ENCODE data around the gene EPHB2.

The EPHB2 gene

DNA sequence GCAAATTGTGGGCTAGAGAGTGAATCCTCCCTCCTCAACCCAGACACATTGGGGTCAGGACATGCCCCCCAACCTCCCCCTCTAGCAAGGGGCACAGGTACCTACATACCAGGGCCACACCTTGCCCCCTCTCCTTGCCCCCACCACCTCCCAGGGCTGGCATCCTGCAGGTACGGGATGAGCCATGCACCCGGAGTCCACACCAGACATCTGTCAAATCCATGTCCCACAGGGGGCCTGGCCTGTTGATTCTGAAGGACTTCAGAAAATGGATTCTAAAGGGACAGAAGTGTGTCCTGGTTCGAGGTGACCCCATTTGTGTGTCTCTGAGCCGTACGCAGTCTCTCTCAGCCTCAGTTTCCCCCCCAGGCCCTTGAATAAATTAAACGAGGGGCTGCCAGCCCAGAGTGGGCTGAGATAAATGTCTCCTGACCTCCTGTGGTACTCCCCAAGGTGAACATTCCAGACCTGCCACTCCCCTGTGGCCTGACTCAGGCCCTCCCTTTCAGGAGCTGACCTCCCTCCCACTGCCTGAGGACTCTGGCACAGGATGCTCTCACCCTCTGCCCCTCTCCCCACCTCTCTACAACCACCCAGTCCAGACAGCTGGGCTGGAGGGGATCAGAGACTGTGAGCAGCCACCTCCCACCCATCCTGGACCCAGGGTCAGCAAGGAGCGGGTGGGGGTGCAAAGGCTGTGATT, 94.5 kb downstream of the EPHB2 start:
- DNase-seq: no peak

- no peak for DNase-seq
Measured at GRCh38 chr1:22805672-22806038, 95.0 kb downstream of the EPHB2 start.

GRCh38 chr1:22806584-22806983, 95.9 kb downstream of the EPHB2 start:
- no peak for DNase-seq

GRCh38 chr1:22807340-22807739, 96.7 kb downstream of the EPHB2 start:
- no peak for DNase-seq

- no peak for DNase-seq
Measured at GRCh38 chr1:22808186-22808675, 97.6 kb downstream of the EPHB2 start.

- no peak for DNase-seq
Measured at GRCh38 chr1:22808676-22809483, 98.2 kb downstream of the EPHB2 start.

- DNase-seq: no peak
Measured at GRCh38 chr1:22809783-22810182, 99.1 kb downstream of the EPHB2 start.

DNA sequence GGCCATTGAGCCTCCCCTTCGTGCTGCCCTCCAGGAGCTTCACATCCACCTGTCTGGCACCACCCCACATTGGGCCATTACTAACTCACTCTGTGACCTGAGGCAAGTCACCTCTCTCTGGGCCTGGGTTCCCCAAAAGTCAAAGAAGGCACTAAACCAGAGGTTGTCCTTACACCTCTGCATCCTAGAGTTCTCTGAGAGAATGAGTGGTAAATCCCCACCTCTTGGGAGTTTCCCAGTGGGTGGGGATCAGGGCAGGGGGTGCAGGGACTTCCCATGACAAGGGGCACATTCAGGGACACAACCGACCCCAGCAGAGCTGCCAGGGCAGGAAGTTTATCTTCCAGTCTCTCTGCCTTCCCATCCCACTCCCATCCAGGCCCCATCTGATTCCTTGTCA, 99.7 kb downstream of the EPHB2 start:
- no peak for DNase-seq

DNA sequence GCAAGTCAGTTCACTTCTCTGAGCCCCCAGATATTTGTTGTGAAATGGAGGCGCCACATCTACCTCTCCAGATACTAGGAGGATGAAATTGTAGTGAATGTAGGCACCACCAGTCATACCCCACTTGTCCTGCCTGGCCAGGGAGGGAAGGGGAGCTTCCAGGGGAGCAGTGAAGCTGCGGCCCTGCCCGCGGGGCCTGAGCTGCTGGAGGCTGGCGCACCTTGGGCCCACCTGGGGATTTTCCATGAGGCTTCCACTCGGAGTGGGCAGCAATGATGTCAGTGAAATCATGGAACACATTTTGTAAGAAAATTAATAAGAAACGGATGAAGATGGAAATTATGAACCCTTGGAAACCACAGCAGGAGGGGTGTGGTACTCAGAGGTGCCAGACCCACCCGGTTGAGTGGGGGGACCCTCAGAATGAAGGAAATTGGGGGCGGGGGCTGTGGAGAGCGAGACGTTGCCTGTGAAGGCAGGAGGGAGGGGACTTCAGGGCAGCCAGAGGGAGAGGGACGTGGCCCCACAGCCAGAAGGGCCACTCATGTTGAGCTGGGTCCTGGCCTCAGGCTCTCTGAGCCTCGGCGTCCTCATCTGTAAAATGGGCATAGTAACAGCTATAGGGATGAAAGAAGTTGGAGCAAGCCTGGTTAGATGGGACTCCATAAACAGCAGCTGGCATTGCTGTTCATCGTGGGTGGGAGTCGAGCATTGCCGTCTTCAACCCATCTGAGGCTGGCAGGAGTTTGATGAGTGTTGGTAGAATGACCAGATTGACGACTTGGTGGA, 101.6 kb downstream of the EPHB2 start:
- DNase-seq: no peak

GRCh38 chr1:22812993-22813790, 102.6 kb downstream of the EPHB2 start:
- DNase-seq: no peak

DNA sequence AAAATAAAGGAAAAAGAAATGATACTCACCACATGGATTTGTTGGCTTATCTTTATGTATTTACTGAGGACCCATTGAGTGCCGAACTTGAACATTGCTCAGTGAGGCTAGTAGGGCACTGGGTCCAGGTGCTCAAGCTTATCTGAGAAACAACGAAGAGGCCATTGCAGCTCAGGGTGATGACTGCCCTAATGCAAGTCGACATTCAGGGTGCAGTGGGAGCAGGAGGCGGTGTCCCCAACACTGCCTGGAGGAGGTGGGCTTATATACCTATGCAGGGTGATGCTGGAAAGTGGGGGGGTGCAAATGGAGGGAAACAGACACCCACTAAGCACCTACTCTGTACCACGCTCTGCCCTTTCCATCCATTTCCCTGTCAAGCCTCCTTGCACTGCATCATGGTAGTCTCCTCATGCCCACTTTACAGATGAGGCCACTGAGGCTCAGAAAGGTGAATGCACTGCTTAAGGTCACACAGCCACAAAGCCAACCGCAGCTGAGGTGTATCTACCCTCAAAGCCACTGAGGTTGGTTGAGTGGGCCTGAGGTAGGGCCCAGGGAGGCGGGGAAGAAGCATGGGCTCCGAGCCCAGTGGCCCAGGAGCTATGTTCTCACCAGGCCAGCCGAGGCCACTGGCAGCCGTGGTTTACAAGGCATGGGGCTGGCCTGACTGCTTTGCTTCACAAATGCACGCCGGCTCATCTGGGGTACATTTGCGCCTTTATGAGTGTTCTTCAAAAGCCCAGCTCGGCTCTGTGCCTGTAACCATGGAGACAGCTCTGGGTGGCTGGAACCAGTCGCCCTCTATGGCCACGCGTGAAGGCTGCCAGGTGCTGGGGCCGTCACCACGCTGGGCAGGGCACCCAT, 103.8 kb downstream of the EPHB2 start:
- DNase-seq: no peak

DNA sequence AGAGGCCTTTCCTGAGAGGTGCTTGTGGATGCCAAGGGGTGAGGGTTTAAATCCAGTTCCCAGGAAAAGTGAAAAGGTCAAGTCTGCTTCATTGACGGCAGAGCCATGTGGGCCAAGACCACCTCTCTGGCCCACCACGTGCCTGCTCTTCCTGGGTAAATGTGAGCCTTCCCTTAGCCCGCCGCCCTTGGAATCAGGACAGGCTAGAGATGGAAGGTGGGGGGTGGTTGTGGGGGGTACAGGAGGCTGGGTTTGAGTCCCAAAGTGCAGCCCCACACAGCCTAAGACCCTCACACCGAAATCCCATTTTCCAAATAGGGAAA, 104.4 kb downstream of the EPHB2 start:
- no peak for DNase-seq

GRCh38 chr1:22815421-22816066, 104.9 kb downstream of the EPHB2 start:
- DNase-seq: no peak

GRCh38 chr1:22816067-22816775, 105.6 kb downstream of the EPHB2 start:
- DNase-seq: no peak

DNA sequence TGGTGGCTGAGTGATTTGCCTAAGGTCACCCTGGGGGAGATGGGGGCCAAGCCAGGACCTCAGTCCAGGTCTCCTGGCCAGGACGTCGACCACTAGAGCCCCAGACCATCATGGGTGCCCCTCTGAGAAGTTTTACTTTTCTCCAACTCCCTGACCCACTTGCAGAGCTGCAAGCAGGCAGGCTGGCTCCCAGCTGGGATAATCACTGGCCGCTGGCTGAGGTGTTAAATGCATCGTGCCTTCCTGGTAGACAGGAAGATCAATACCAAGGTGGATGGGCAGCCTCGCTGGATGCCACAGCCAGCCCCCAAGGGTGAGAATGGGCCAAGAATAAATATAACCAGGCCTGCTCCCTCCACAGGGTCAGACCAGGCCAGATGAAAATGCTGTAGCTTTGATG, 106.2 kb downstream of the EPHB2 start:
- no peak for DNase-seq

DNA sequence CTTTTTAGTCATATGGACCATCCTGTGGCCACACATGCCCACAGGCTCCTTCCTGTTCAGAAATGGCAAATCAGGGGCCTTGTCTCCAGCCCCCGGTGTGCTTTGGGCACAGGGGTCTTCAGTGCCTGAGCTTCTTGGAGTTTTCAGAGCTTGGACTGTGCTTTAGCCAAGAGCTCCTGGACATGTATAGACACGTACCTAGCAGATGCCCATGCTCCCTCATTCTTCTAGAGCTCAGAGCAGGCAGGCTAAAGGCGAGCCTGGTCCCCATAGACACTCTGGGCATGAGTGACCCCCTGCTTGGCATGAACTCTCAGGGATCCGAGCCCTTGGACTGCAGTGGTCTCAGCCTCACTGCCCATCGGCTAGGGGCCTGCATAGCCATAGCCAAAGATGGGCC, 106.8 kb downstream of the EPHB2 start:
- DNase-seq: no peak

GRCh38 chr1:22818061-22818770, 107.6 kb downstream of the EPHB2 start:
- DNase-seq: no peak

DNA sequence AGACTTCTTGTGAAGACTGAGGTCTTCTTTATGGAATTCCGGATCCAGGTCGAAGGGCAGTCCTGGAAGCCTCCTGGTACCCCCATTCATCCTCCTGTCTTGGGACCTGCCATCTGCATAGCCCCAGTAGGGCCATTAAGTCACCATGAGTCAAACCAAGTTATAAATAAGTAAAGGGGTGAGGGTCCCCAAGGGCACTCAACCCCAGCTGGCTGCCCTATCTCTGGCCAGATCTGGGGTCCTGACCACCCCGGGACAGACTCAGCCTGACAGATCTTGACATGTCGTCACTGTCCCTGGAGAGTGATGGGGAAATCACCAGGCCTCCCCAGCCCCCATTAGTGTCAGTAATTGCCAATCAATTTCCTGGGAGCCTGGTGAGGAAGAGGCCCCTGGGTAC, 108.7 kb downstream of the EPHB2 start:
- DNase-seq: no peak

GRCh38 chr1:22821027-22821426, 110.4 kb downstream of the EPHB2 start:
- no peak for DNase-seq

- no peak for DNase-seq
Measured at GRCh38 chr1:22822371-22822770, 111.7 kb downstream of the EPHB2 start.

All from hematopoietic multipotent progenitor cell treated with erythropoietin and hydrocortisone succinate and interleukin-3 and kit ligand, for 4 days (in vitro differentiated cells).